Measurements from ENCODE around the gene TMBIM6. TPM values are rescaled to one million over a fixed set of nuclear protein-coding genes. Genes with fewer than 3 reads are reported as not detected.
"Not testable (repeated sequence)": the region's sequence is repeated elsewhere in the genome, so short reads cannot be mapped to it uniquely, and the experiment has no call there.

The TMBIM6 gene
- total RNA-seq, 6 experiments from 2014 or later = 471 to 545 (median 497) TPM

- Mint-ChIP-seq H3K4me1 (ENCODE audit: low read depth) (peaks cover 5% of the 10 kb centered on the region), H3K27ac (no peak overlapping the region), H3K4me3 (no peak overlapping the region), H3K9me3 (no peaks in the 10 kb centered on the region), H3K36me3 (ENCODE audit: low read depth) (peaks cover 34% of the 10 kb centered on the region), H3K27me3 (ENCODE audit: insufficient read depth) (peaks cover 3% of the 10 kb centered on the region; the same call in 1 of the 2 replicates)
- no peak for DNase-seq
- TF ChIP-seq CTCF (IDR thresholded peaks at IDR 0.05) = no peak
These were observed 24.7 kb downstream of the TMBIM6 start for GRCh38 chr12:49766115-49766455.

GRCh38 chr12:49767333-49767732 lies 26.0 kb downstream of the TMBIM6 start:
- peaks cover 23% of the 10 kb centered on the region for H3K36me3 Mint-ChIP-seq (ENCODE audit: low read depth)
- H3K4me3 Mint-ChIP-seq = no peak overlapping the region
- peaks cover 5% of the 10 kb centered on the region for H3K4me1 Mint-ChIP-seq (ENCODE audit: low read depth)
- peak; percentile 19 for DNase-seq
- H3K27ac Mint-ChIP-seq = no peak overlapping the region
- TF ChIP-seq CTCF (IDR thresholded peaks at IDR 0.05) = no peak; the same call in 1 of the 2 replicates
- H3K27me3 Mint-ChIP-seq (ENCODE audit: insufficient read depth) = peaks cover 3% of the 10 kb centered on the region; the same call in 1 of the 2 replicates
- H3K9me3 Mint-ChIP-seq = no peaks in the 10 kb centered on the region

- not testable (repeated sequence) for H3K27me3 Mint-ChIP-seq (ENCODE audit: insufficient read depth); H3K36me3 Mint-ChIP-seq (ENCODE audit: low read depth)
These were observed 31.7 kb downstream of the TMBIM6 start for GRCh38 chr12:49773102-49773501.

DNA sequence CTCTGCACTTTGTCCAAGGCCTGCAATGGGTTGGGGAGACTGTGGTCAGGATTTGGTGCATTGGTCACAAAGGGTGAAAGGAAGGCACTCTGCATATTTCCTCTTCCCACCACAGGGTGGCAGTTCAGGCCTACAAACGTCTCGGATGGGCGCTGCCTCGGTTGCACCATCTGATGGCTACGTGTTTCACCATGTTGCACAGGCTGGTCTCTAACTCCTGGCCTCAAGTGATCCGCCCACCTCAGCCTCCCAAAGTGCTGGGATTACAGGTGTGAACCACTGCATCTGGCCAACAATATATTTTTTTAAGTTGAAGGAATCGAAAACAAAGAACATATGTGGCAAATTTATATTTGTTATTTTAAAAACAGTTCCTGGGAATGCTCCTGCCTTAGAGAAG lies 35.1 kb downstream of the TMBIM6 start:
- Mint-ChIP-seq H3K27me3 (ENCODE audit: insufficient read depth) (peaks cover 10% of the 10 kb centered on the region), H3K36me3 (ENCODE audit: low read depth) (no peaks in the 10 kb centered on the region), H3K9me3 (no peaks in the 10 kb centered on the region), H3K27ac (no peak overlapping the region), H3K4me3 (peak overlapping the region; percentile 49; the same call in 1 of the 2 replicates), H3K4me1 (ENCODE audit: low read depth) (peaks cover 19% of the 10 kb centered on the region)
- peak; percentile 91 for TF ChIP-seq CTCF (IDR thresholded peaks at IDR 0.05)
- DNase-seq = peak; percentile 59

More at GRCh38 chr12:49773102-49773501, 31.7 kb downstream of the TMBIM6 start:
- not testable (repeated sequence) for H3K4me3 Mint-ChIP-seq, DNase-seq, H3K9me3 Mint-ChIP-seq, H3K27ac Mint-ChIP-seq
- peaks cover 16% of the 10 kb centered on the region for H3K4me1 Mint-ChIP-seq (ENCODE audit: low read depth)

DNA sequence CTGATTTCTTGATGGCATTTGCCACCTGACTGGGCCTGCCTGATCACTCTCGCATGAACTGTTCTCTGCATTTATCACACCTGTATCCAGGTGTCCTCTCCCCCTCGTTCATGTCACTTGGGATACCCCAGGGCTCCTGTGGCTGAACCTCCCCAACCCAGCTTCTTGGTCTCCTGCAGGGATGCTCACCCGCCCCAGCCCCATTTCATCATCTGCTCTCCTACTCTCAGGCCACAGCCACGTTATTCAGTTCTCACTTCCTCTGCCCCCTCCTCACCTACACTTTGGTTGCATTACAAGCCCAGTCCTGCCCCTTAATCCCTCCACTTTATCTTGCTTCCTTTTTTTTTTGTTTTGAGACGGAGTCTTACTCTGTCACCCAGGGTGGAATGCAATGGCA lies 35.5 kb downstream of the TMBIM6 start:
- Mint-ChIP-seq H3K4me3 (no peak overlapping the region), H3K36me3 (ENCODE audit: low read depth) (no peaks in the 10 kb centered on the region), H3K4me1 (ENCODE audit: low read depth) (peaks cover 19% of the 10 kb centered on the region), H3K27ac (no peak overlapping the region), H3K9me3 (no peaks in the 10 kb centered on the region), H3K27me3 (ENCODE audit: insufficient read depth) (peaks cover 10% of the 10 kb centered on the region)
- TF ChIP-seq CTCF (IDR thresholded peaks at IDR 0.05) = no peak
- no peak for DNase-seq

DNA sequence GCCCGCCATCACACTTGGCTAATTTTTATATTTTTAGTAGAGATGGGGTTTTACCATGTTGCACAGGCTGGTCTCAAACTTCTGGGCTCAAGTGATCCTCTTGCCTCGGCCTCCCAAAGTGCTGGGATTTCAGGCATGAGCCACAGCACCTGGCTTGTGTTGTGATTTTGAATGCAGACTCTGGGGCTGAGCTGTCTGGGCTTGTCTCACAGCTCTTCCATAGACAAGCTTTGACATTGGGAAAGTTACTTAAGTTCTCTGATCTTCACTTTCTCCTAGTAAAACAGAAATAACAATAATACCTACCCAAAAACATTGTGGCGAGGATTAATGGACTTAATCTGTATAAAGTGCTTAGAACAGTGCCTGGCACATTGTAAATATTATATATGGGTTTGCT lies 36.0 kb downstream of the TMBIM6 start:
- Mint-ChIP-seq H3K9me3 (no peaks in the 10 kb centered on the region), H3K27ac (no peak overlapping the region), H3K4me1 (ENCODE audit: low read depth) (peaks cover 19% of the 10 kb centered on the region), H3K4me3 (no peak overlapping the region), H3K36me3 (ENCODE audit: low read depth) (no peaks in the 10 kb centered on the region), H3K27me3 (ENCODE audit: insufficient read depth) (peaks cover 10% of the 10 kb centered on the region)
- TF ChIP-seq CTCF (IDR thresholded peaks at IDR 0.05) = no peak
- DNase-seq = no peak
